Fibroblast of lung (primary cell): ENCODE data around the gene CLIC1. TPM values are rescaled to one million over a fixed set of nuclear protein-coding genes. Genes with fewer than 3 reads are reported as not detected.

Source experiments
- DNase-seq, 2 donors: peaks; one replicate each; pipeline versions ENCODE4 v3.0.0 to v3.0.0-alpha.2; 2010; ENCODE audit warnings: low read depth in 2 of 2
- H2AFZ ChIP-seq: 2 replicates; pipeline ENCODE4 v1.5.1; 2012; ENCODE audit warnings: low read length, control low read depth, inconsistent platforms
- H3K27ac ChIP-seq: 2 replicates; pipeline ENCODE4 v1.5.1; 2011; ENCODE audit warnings: low read length, control low read depth; ENCODE audit not compliant: insufficient read depth
- H3K27me3 ChIP-seq: 2 replicates; pipeline ENCODE4 v1.5.1; 2011; ENCODE audit warnings: mild to moderate bottlenecking, low read length; ENCODE audit not compliant: control insufficient read depth, insufficient read depth
- H3K36me3 ChIP-seq: 2 replicates; pipeline ENCODE4 v1.5.1; 2011; ENCODE audit warnings: low read length; ENCODE audit not compliant: control insufficient read depth, insufficient read depth
- H3K4me1 ChIP-seq: 2 replicates; pipeline ENCODE4 v1.5.1; 2011; ENCODE audit warnings: low read length; ENCODE audit not compliant: control insufficient read depth, insufficient read depth; ENCODE audit errors: extremely low read depth
- H3K4me2 ChIP-seq: 2 replicates; pipeline ENCODE4 v1.5.1; 2011; ENCODE audit warnings: low read length, control low read depth; ENCODE audit not compliant: insufficient read depth; ENCODE audit errors: extremely low read depth
- H3K4me3 ChIP-seq, 4 experiments: fragments of 200-600 bp in 1 of 4; sonication (generic) in 1 of 4; replicated peaks in 1 of 4; 2 replicates each; pipeline ENCODE4 v1.5.1; 2011 to 2016; ENCODE audit warnings: low read length in 4 of 4, low read depth in 3 of 4, mild to moderate bottlenecking in 3 of 4, control low read depth in 2 of 4, inconsistent platforms in 1 of 4, mixed read lengths in 1 of 4; ENCODE audit not compliant: insufficient read depth in 1 of 4; ENCODE audit errors: control extremely low read depth in 1 of 4
- H3K79me2 ChIP-seq: 2 replicates; pipeline ENCODE4 v1.5.1; 2012; ENCODE audit warnings: mild to moderate bottlenecking, low read length, inconsistent platforms; ENCODE audit not compliant: control insufficient read depth, insufficient read depth
- H3K9ac ChIP-seq: 2 replicates; pipeline ENCODE4 v1.5.1; 2011; ENCODE audit warnings: mild to moderate bottlenecking, low read length, control low read depth; ENCODE audit not compliant: insufficient read depth
- H3K9me3 ChIP-seq: 2 replicates; pipeline ENCODE4 v1.5.1; 2012; ENCODE audit warnings: low read depth, low read length; ENCODE audit not compliant: control insufficient read depth, insufficient read depth
- H4K20me1 ChIP-seq: 2 replicates; pipeline ENCODE4 v1.5.1; 2011; ENCODE audit warnings: low read length; ENCODE audit not compliant: control insufficient read depth, insufficient read depth; ENCODE audit errors: extremely low read depth
- CTCF ChIP-seq, 2 donors: IDR thresholded peaks in 1 of 2; conservative IDR thresholded peaks in 1 of 2; 1 replicate in 1 of 2; 2 replicates in 1 of 2; pipeline ENCODE4 v1.5.1; 2011 to 2012; ENCODE audit warnings: low read length in 2 of 2, control low read depth in 1 of 2, inconsistent platforms in 1 of 2, low read depth in 1 of 2, mild to moderate bottlenecking in 1 of 2
- EZH2 ChIP-seq: IDR thresholded peaks from 2 replicates; pipeline ENCODE4 v1.5.1; 2012; ENCODE audit warnings: low read length, control low read depth, mild to moderate bottlenecking; ENCODE audit errors: missing control alignments
- polyA plus RNA-seq, 2 donors: library from polyadenylated mRNA; depleted of rRNA in 1 of 2; stranded (reverse) in 1 of 2; unstranded in 1 of 2; fragments of >200 nt; gene quantifications; 2 replicates each; pipeline ENCODE4 v1.2.1, GENCODE V29; 2011 to 2012; ENCODE audit warnings: missing spikeins in 1 of 2
- total RNA-seq: library from RNA; depleted of rRNA; stranded (reverse); fragments of >200 nt; gene quantifications from 2 replicates; pipeline ENCODE4 v1.2.1, GENCODE V29; 2014

CLIC1 gene
- total and polyA plus RNA-seq, 2 donors (not counting 1 experiment from before 2014, with no cell fraction given): 615 to 639 TPM

- no peak for DNase-seq
- TF ChIP-seq EZH2 (no peak), CTCF (conservative IDR thresholded peaks at IDR 0.05 in 1 of 2, IDR thresholded peaks at IDR 0.05 in 1 of 2; ENCODE audit: low read depth in 1 of 2, low read length in 2 of 2) (no peak)
- H2AFZ ChIP-seq: no peak overlapping the region
- H3K79me2 ChIP-seq: no peaks in the 10 kb centered on the region
- no peak overlapping the region for H3K4me2 ChIP-seq
- H3K9me3 ChIP-seq: no peaks in the 10 kb centered on the region
- H3K4me1 ChIP-seq: peaks cover 7% of the 10 kb centered on the region
- H3K9ac ChIP-seq: no peak overlapping the region
- no peaks in the 10 kb centered on the region for H3K27me3 ChIP-seq
- H4K20me1 ChIP-seq: no peaks in the 10 kb centered on the region
- H3K4me3 ChIP-seq: no peak overlapping the region
- no peak overlapping the region for H3K27ac ChIP-seq
- H3K36me3 ChIP-seq: peaks cover 20% of the 10 kb centered on the region
Observed at GRCh38 chr6:31779908-31780307, 43.6 kb upstream of the CLIC1 start.

- Histone ChIP-seq H3K4me2 (no peak overlapping the region), H4K20me1 (no peaks in the 10 kb centered on the region), H3K4me1 (peaks cover 7% of the 10 kb centered on the region), H3K27me3 (no peaks in the 10 kb centered on the region), H3K79me2 (no peaks in the 10 kb centered on the region), H3K4me3 (no peak overlapping the region), H3K27ac (no peak overlapping the region), H2AFZ (no peak overlapping the region), H3K36me3 (peaks cover 18% of the 10 kb centered on the region), H3K9me3 (no peaks in the 10 kb centered on the region), H3K9ac (no peak overlapping the region)
- TF ChIP-seq CTCF (conservative IDR thresholded peaks at IDR 0.05 in 1 of 2, IDR thresholded peaks at IDR 0.05 in 1 of 2; ENCODE audit: low read depth in 1 of 2, low read length in 2 of 2) (no peak), EZH2 (no peak)
- no peak for DNase-seq
Observed at GRCh38 chr6:31778999-31779885, 42.9 kb upstream of the CLIC1 start.

GRCh38 chr6:31778193-31778592 lies 41.9 kb upstream of the CLIC1 start:
- DNase-seq: no peak
- Histone ChIP-seq H3K4me1 (peaks cover 7% of the 10 kb centered on the region), H3K36me3 (peaks cover 16% of the 10 kb centered on the region), H3K9me3 (no peaks in the 10 kb centered on the region), H2AFZ (no peak overlapping the region), H3K4me2 (no peak overlapping the region), H3K9ac (no peak overlapping the region), H3K27ac (no peak overlapping the region), H3K27me3 (no peaks in the 10 kb centered on the region), H4K20me1 (no peaks in the 10 kb centered on the region), H3K79me2 (no peaks in the 10 kb centered on the region), H3K4me3 (no peak overlapping the region)
- TF ChIP-seq EZH2 (no peak), CTCF (conservative IDR thresholded peaks at IDR 0.05 in 1 of 2, IDR thresholded peaks at IDR 0.05 in 1 of 2; ENCODE audit: low read depth in 1 of 2, low read length in 2 of 2) (no peak)
